Activated CD4-positive, alpha-beta T cell treated with anti-CD3 and anti-CD28 coated beads, Interleukin-2, amount 50 U/mL, for 4 hours (primary cell): ENCODE data around the gene TPSAB1.
"Not testable (repeated sequence)": the region's sequence is repeated elsewhere in the genome, so short reads cannot be mapped to it uniquely, and the experiment has no call there.

Experiments
- DNase-seq, 2 experiments: peaks; one replicate each; pipeline ENCODE4 v3.0.0-alpha.2; 2020

The TPSAB1 gene

DNA sequence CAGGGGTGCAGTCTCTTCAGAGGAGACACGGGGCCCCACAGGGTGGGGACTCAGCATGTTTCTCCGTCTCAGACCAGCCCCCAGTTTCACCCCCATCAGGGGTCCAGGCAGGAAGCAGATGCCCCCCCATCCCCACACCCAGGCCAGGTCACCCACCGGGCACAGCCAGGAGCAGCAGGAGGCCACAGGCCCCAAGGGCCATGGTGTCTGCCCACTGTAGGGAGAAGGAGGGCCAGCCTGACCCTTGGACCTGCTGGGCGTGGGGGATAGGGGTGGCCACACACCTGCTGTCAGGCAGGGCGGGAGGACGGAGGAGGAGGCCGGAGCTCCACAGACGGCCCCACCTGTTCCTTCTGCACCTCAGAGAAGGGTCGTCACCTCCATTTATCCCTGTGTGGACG is 15.5 kb upstream of the TPSAB1 start, which contains the start of gene TPSG1:
Gene TPSG1 (minus strand): TSS at position 218 of the 401 bp plus-strand sequence. CDS start 16 bp downstream, at position 202.
- DNase-seq = no peak

DNA sequence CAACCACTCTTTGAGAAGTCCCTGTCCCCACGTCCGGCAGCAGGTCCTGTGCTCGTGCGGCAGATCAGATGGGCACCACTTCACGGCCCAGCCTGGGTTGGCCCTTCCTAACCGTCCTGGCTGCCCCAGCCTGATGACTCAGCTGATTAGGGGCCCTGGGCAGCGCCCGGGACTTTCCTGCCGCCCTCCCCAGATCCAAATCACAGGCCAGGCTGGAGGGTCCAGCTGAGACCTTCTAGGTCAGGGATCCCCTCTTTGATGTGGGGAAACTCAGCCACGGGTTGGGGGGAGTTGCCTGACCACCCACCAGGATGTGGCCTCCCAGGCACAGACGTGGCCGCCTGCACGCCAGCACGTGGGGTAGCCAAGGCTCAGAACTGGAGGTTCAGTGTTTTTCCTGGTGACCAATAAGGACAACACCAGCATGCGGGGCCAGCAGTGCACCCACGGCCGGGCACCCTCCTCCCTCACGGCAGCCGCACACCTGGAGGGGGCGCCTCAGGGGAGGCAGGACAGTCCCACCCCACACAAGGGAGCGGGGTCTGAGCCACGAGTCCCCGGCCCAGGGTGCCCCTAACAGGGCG is 14.7 kb upstream of the TPSAB1 start:
- not testable (repeated sequence) for DNase-seq

DNA sequence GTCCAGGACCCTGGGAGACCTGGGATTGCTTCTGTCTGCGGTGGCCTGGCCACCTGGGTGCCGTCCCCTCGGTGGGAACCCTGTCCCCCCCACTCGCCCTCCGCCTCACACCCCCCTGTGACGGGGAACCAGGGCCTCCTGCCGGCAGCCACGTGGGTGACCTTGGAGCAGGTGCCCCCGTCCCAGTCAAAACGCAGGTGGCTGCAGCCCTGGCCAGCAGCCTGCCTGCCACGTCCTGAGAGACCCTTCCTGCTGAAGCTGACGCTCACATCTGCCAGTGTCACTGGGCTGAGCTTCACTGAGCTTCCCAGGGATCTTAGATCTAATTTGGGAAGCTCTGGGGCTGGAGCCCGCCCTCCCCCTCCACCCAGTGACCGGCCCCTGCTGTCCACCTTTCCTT is 13.8 kb upstream of the TPSAB1 start:
- DNase-seq = not testable (repeated sequence)

DNA sequence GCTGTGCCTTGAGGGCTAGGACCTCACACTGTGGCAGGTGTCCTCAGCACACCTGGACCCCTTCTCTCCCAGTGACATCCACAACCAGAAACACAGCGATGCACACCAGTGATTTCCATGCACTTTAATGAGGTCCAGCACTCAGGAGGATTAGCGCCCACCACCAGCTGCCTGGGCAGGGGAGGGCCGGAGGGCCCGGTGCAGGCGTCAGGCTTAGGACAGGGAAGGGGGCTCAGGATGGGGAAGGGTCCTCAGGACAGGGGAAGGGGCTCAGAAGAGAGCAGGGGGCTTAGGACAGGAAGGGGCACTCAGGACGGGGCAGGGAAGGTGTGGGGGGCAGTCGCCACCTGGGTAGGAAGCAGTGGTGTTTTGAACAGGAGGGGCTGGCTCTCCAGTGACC is 12.3 kb upstream of the TPSAB1 start:
- not testable (repeated sequence) for DNase-seq

DNA sequence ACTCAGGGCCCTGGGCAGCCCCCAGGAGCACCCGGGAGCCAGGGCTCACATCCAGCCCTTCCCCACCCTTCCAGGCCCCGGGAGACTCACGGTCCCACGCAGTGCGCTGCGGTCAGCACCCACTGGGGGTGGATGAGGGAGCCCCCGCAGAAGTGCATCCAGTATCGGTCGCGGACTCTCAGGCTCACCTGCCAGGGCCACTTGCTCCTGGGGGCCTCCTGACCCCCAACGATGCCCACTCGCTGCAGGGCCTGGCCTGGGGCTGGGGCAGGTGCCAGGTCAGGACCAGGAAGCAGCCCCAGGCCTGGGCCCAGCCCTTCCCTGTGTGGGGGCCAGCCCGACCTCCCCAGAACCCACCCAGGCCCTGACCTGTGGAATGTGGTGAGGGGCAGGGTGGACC is 11.0 kb upstream of the TPSAB1 start:
- DNase-seq = not testable (repeated sequence)

DNA sequence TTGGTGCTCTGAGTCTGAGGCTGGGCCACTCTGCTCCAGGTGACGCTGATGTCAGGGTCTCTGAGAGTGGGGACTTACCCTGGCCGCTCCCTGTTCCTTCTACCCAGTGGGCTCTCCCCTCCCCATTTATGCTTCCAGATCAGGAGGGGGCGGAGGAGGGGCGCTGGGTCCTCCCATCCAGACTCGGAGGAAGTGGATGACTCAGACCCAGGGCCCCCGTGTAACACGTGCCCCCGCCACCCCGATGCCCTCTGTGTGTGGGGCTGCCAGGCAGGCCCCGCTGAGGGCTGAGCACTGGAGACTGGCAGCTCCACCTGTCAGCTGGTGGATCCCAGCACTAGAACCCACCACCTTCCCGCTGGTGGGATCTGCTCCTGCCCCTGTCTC is 10.4 kb upstream of the TPSAB1 start, which contains the start of gene TPSB2:
Gene TPSB2 (minus strand): TSS at position 101 of the 387 bp plus-strand sequence. CDS start 233 bp downstream, outside the sequence.
- DNase-seq = not testable (repeated sequence)

DNA sequence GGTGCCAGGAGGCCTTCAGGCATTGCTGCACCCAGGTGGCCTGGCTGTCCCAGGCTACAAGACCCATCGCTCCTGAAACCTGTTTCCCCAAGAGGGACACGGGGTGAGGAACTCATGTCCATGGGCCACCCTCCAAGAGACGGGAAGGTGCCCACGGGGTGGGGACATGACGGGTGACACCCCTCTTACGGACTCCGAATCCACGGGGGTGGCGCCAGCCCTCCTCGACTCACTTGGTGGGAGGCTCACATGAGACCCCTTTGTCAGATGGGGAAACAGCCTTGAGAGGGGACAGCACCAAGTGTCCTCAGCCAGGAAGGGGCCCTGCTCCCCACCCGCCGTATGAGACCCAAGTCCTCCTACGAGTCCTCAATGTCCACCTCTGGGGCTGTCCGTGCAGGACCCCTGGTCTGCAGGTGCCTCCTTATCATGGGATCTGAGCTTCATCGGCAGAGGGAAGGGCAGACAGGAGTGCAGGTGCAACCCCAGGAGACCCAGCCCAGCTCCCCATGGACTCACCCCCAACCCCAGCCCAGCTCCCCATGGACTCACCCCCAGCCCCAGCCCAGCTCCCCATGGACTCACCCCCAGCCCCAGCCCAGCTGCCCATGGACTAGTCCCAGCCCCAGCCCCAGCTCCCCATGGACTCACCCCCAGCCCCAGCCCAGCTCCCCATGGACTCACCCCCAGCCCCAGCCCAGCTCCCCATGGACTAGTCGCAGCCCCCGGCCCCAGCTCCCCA is 9.9 kb upstream of the TPSAB1 start:
- not testable (repeated sequence) for DNase-seq

DNA sequence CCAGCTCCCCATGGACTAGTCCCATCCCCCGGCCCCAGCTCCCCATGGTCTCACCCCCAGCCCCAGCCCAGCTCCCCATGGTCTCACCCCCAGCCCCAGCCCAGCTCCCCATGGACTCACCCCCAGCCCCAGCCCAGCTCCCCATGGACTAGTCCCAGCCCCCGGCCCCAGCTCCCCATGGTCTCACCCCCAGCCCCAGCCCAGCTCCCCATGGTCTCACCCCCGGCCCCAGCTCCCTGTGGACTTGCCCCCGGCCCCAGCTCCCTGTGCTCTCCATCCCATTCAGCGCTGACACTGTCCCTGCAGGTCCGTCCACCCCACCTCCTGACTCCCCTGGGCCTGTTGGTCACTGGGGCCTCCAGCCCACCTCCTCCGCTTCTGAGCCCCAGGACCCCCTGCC is 9.2 kb upstream of the TPSAB1 start:
- not testable (repeated sequence) for DNase-seq

DNA sequence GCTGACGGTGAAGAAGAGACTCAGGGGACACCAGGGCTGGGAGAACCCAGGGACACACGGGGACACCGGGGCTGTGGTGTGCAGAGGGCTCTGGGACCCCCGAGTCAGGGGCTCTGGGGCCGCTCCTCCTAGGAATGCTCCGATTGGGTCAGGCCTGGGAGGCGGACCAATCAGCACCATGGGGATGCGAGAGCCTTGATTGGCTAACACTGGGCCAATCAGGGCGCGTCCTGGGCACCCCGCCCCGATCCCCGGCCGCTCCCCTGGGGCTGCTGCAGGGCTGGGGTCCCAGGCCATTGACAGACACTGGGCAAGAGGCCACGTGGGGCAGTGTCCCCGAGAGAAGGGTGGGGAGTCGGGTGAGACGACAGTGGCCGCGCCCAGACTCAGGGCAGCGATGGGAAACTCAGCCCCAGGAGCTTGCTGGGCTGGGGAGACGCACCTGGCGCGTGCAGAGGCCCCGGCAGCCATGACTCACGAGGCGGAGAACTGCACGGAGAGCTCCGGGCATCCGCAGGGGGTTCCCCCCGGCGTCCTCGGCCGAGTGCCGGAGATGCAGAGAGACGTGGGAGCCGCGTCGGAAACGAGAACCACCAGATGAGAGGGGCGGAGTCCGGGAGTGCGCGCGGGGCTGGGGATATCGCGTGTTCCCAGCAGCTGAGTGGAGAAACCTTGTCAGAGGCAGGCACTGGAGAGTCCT is 8.3 kb upstream of the TPSAB1 start:
- DNase-seq = not testable (repeated sequence)

DNA sequence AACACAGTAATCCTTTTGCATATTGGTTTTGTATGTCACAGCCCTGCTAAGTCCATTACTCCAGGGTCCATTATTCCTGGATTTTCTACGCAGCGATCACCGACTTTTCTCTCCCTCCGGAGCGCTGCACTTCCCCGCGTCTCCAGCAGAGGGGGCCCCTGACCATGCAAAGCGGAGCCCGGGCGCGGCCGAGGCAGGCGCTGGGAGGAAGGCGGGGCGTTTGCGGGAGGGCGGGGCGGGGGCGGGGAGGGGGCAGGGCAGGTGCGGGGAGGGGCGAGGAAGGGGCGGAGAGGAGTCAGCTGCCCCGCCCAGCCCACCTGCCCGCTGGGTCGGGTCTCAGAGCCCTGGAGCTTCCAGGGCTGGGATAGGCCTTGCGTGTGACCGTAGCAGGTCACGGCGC is 3.8 kb upstream of the TPSAB1 start:
- not testable (repeated sequence) for DNase-seq

DNA sequence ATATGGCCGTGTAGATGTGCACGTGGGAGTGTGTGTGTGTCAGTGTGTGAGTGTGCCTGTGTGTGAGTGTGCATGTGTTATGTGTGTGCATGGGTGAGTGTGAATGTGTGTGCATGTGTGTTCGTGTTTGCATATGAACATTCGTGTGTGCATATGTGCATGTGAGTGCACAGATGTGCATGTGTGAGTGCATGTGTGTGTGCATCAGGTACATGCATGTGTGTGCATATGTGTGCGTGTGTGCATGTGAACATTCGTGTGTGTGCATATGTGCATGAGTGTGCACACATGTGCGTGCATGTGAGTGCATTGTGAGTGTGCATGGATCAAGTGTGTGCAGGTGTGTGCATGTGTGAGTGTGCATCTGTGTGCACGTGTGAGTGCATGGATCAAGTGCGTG is 2.5 kb upstream of the TPSAB1 start:
- DNase-seq = no peak

DNA sequence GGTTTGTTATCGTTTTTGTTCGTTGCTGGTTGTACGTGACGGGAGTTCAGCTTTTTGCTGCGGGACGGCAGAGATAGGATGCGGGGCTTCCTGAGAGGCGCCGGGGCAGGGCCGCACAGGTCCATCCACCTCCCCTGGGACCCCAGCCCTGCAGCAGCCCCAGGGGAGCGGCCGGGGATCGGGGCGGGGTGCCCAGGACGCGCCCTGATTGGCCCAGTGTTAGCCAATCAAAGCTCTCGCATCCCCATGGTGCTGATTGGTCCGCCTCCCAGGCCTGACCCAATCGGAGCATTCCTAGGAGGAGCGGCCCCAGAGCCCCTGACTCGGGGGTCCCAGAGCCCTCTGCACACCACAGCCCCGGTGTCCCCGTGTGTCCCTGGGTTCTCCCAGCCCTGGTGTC is 1.6 kb upstream of the TPSAB1 start:
- not testable (repeated sequence) for DNase-seq

DNA sequence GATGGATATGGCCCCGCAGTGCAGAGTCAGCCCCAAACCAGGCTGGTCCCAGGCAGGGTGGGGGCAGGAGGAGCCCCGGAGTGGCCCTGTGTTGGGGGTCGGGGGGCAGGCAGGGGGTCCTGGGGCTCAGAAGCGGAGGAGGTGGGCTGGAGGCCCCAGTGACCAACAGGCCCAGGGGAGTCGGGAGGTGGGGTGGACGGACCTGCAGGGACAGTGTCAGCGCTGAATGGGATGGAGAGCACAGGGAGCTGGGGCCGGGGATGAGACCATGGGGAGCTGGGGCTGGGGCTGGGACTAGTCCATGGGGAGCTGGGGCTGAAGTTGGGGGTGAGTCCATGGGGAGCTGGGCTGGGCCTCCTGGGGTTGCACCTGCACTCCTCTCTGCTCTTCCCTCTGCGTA is 930 bp upstream of the TPSAB1 start:
- DNase-seq = not testable (repeated sequence)

DNA sequence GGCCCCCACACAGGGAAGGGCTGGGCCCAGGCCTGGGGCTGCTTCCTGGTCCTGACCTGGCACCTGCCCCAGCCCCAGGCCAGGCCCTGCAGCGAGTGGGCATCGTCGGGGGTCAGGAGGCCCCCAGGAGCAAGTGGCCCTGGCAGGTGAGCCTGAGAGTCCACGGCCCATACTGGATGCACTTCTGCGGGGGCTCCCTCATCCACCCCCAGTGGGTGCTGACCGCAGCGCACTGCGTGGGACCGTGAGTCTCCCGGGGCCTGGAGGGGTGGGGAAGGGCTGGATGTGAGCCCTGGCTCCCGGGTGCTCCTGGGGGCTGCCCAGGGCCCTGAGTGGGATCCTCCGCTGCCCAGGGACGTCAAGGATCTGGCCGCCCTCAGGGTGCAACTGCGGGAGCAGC is 576 bp downstream of the TPSAB1 start:
- not testable (repeated sequence) for DNase-seq

DNA sequence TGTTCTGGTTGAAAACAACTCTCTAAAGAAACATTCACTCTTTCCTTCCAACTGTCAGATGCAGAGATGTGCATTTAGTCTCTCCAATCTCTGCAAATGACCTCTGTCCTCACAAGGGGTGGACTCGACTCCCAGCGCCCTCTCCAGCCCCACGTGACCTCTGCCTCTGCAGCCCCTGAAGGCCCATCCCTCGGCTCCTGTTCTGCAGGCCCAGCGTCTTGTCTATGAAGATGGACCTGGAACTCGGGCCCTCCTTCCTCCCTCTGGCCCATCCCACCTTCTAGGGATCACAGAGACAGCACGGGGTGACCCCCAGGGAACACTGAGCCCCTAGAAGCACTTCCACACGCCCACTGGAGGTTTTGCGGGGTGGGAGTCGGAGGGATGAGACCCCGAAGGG is 2.9 kb downstream of the TPSAB1 start:
- not testable (repeated sequence) for DNase-seq

DNA sequence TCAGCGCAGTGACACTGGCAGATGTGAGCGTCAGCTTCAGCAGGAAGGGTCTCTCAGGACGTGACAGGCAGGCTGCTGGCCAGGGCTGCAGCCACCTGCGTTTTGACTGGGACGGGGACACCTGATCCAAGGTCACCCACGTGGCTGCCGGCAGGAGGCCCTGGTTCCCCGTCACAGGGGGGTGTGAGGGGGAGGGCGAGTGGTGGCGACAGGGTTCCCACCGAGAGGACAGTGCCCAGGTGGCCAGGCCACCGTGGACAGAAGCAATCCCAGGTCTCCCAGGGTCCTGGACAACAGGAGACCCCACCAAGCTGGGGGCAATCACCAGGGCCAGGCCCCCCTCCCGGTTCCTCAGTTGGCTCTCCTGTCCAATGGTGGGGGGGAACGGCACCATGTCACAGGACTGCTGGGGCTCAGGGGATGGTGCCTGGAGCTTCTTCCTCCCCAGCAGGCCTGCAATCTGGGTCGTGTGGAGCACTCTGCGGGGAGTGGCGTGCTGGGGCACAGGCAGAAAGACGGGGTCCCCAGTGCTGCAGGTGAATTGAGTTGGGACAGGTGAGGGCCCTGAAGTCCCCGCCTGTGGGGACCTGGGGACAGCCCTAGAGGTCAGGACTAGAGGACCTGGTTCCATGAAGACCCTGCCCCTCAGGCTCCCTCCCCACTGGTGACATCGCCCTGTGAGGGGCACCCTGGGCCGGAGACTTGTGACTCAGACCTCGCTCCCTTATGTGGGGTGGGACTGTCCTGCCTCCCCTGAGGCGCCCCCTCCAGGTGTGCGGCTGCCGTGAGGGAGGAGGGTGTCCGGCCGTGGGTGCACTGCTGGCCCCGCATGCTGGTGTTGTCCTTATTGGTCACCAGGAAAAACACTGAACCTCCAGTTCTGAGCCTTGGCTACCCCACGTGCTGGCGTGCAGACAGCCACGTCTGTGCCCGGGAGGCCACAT is 3.7 kb downstream of the TPSAB1 start:
- DNase-seq = not testable (repeated sequence)

DNA sequence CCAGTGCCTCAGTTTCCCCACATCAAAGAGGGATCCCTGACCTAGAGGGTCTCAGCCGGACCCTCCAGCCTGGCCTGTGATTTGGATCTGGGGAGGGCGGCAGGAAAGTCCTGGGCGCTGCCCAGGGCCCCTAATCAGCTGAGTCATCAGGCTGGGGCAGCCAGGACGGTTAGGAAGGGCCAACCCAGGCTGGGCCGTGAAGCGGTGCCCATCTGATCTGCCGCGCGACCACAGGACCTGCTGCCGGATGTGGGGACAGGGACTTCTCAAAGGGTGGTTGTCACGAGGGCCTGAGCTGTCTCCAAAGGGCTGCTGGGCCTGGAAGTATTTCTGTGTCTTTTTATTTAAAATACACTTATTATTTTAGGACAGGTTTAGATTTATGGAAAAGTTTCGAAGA is 4.4 kb downstream of the TPSAB1 start:
- DNase-seq = no peak

DNA sequence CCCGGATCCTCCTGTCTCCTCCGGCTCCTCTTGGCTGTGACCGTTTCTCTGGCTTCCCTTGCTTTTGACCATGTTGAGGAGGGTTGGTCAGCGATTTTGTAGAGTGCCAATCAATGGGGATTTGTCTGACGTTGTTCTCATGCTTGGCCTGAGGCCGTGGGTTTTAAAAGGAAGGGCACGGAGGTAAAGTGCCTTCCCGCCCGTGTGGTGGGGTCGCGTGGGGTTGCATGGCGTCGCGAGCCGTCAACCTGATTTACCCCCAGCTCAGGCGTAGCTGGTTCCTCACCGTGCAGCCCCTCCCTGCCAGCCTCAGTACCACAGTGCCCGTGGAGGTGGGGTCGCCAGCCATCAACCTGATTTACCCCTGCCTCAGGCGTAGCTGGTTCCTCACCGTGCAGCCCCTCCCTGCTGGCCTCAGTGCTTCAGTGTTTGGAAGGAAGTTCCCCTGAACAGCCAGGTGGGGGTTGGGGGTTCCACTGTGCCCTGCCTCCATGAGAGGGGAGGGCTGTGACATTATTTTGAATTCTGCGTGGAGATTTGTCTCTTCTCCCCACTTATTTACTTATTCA is 5.0 kb downstream of the TPSAB1 start:
- DNase-seq = no peak

DNA sequence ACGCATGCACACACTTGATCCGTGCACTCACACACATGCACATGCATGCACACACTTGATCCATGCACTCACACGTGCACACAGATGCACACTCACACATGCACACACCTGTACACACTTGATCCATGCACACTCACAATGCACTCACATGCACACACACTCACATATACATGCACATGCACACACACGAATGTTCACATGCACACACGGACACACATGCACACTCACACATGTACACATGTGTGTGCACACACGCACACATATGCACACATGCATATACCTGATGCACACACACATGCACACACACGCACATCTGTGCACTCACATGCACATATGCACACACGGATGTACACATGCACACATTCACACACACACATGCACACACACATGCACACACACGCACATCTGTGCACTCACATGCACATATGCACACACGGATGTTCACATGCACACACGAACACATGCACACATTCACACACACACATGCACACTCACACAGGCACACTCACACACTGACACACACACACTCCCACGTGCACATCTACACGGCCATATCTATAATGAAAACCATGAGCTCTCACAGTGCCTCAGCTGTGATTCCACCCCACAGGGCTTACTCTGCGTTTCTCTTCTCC is 7.5 kb downstream of the TPSAB1 start:
- DNase-seq = not testable (repeated sequence)

DNA sequence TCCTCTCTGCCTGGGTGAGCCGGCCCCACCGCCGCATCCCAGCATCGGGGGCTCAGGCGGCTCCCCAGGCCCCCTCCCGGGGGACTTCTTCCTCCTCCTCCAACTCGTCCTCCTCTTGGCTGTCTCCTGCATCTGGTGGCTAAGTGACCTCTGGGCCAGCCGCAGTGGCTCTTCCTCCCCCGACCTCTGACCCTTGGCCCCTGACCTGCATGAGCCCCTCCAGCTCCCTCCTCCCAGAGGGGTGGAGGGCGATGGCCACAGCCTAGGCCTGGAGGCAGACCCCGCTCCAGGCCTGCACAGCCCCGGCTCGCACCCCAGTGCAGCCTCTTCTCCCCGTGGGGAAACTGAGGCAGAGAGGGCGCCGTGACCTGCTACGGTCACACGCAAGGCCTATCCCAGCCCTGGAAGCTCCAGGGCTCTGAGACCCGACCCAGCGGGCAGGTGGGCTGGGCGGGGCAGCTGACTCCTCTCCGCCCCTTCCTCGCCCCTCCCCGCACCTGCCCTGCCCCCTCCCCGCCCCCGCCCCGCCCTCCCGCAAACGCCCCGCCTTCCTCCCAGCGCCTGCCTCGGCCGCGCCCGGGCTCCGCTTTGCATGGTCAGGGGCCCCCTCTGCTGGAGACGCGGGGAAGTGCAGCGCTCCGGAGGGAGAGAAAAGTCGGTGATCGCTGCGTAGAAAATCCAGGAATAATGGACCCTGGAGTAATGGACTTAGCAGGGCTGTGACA is 8.7 kb downstream of the TPSAB1 start:
- DNase-seq = not testable (repeated sequence)
